ENCODE results near the gene CAT. TPM values are rescaled to one million over a fixed set of nuclear protein-coding genes. Genes with fewer than 3 reads are reported as not detected.

The CAT gene
- total RNA-seq, 1 experiment from 2014 or later, result 65.9 TPM

- no peak for ATAC-seq
- intact Hi-C loops (cut with micrococcal nuclease; ENCODE audit: unreplicated experiment), result no loop called here
- no TSS peak for BruUV-seq (replicated peaks)
- Histone ChIP-seq H3K27ac (ENCODE audit: low read length) (no peak overlapping the region), H3K4me1 (ENCODE audit: control insufficient read depth, insufficient read depth, low read length) (peaks cover 7% of the 10 kb centered on the region), H3K9me3 (ENCODE audit: control insufficient read depth, insufficient read depth, low read depth, low read length) (no peaks in the 10 kb centered on the region), H3K27me3 (ENCODE audit: control insufficient read depth, insufficient read depth, low read length) (no peaks in the 10 kb centered on the region), H3K36me3 (ENCODE audit: control insufficient read depth, insufficient read depth, low read length) (no peaks in the 10 kb centered on the region), H3K4me3 (ENCODE audit: low read depth in 2 of 2, low read length in 2 of 2) (no peak overlapping the region)
- CTCF ChIA-PET, result no interaction called here
- in situ Hi-C loops (cut with HindIII; ENCODE audit: low pct_unique_long_range_greater_than_20kb, low sequenced_read_pairs), result no loop called here
- POLR2A ChIA-PET, result no interaction called here
- DNase-seq (ENCODE audit: low read depth, low spot score), result no peak
- TF ChIP-seq POLR2AphosphoS5 (IDR thresholded peaks at IDR 0.05; ENCODE audit: low read depth, low read length) (no peak), CTCF (IDR thresholded peaks at IDR 0.05) (no peak), REST (IDR thresholded peaks at IDR 0.05; ENCODE audit: insufficient read depth in 1 of 2, low read depth in 2 of 2, low read length in 1 of 2) (no peak), SIN3A (IDR thresholded peaks at IDR 0.05; ENCODE audit: borderline replicate concordance, insufficient read depth, low read depth, low read length) (no peak), TCF7L2 (IDR thresholded peaks at IDR 0.05; ENCODE audit: low read depth, low read length) (no peak)
Measured at GRCh38 chr11:34425360-34425759, 13.4 kb upstream of the CAT start.

GRCh38 chr11:34425867-34426266 is 12.9 kb upstream of the CAT start:
- H3K27ac ChIP-seq (ENCODE audit: low read length), result no peak overlapping the region
- POLR2A ChIA-PET, result no interaction called here
- H3K9me3 ChIP-seq (ENCODE audit: control insufficient read depth, insufficient read depth, low read depth, low read length), result no peaks in the 10 kb centered on the region
- no TSS peak for BruUV-seq (replicated peaks)
- in situ Hi-C loops (cut with HindIII; ENCODE audit: low pct_unique_long_range_greater_than_20kb, low sequenced_read_pairs) (no loop called here), intact Hi-C loops (cut with micrococcal nuclease; ENCODE audit: unreplicated experiment) (no loop called here)
- DNase-seq (ENCODE audit: low read depth, low spot score) (no peak), ATAC-seq (no peak)
- no peak overlapping the region for H3K4me3 ChIP-seq (ENCODE audit: low read depth in 2 of 2, low read length in 2 of 2)
- peaks cover 7% of the 10 kb centered on the region for H3K4me1 ChIP-seq (ENCODE audit: control insufficient read depth, insufficient read depth, low read length)
- TF ChIP-seq TCF7L2 (IDR thresholded peaks at IDR 0.05; ENCODE audit: low read depth, low read length) (no peak), CTCF (IDR thresholded peaks at IDR 0.05) (no peak), POLR2AphosphoS5 (IDR thresholded peaks at IDR 0.05; ENCODE audit: low read depth, low read length) (no peak), SIN3A (IDR thresholded peaks at IDR 0.05; ENCODE audit: borderline replicate concordance, insufficient read depth, low read depth, low read length) (no peak), REST (IDR thresholded peaks at IDR 0.05; ENCODE audit: insufficient read depth in 1 of 2, low read depth in 2 of 2, low read length in 1 of 2) (no peak)
- H3K27me3 ChIP-seq (ENCODE audit: control insufficient read depth, insufficient read depth, low read length), result no peaks in the 10 kb centered on the region
- CTCF ChIA-PET, result no interaction called here
- H3K36me3 ChIP-seq (ENCODE audit: control insufficient read depth, insufficient read depth, low read length), result no peaks in the 10 kb centered on the region
